WTC11 (cell line): ENCODE measurements around the gene DNAJB8. TPM values are rescaled to one million over a fixed set of nuclear protein-coding genes. Genes with fewer than 3 reads are reported as not detected.

ENCODE experiments used
- ATAC-seq: fragments of 200-7000 bp; cut with Tn5 transposase; 2 replicates; pipeline ENCODE4 v1.10.0; 2021; ENCODE audit warnings: mild to moderate bottlenecking, moderate library complexity
- CTCF ChIA-PET: fragments of 300-600 bp; sonication (Branson Sonifier 250); formaldehyde crosslinking; loops from one replicate; lab custom pipeline; 2021; ENCODE audit warnings: antibody characterized with exemption; lab: Charles Lee
- POLR2A ChIA-PET: fragments of 350-600 bp; sonication (Branson Sonifier 250); formaldehyde crosslinking; loops from one replicate; lab custom pipeline; 2021; ENCODE audit warnings: antibody characterized with exemption; lab: Charles Lee
- DNase-seq: peaks from one replicate; pipeline ENCODE4 v3.0.0; 2021; ENCODE audit warnings: low spot score
- H3K27ac Mint-ChIP-seq: 2 replicates; pipeline ENCODE4 v1.8.0; 2021; ENCODE audit warnings: mixed read lengths
- H3K27me3 Mint-ChIP-seq: 2 replicates; pipeline ENCODE4 v1.8.0; 2021; ENCODE audit warnings: low read depth, mild to moderate bottlenecking, moderate library complexity, mixed read lengths
- H3K36me3 Mint-ChIP-seq: 2 replicates; pipeline ENCODE4 v1.8.0; 2021; ENCODE audit warnings: mixed read lengths
- H3K4me1 Mint-ChIP-seq: 2 replicates; pipeline ENCODE4 v1.8.0; 2022; ENCODE audit warnings: mixed read lengths
- H3K4me3 Mint-ChIP-seq: 2 replicates; pipeline ENCODE4 v1.8.0; 2021; ENCODE audit warnings: mild to moderate bottlenecking, moderate library complexity, mixed read lengths
- H3K9me3 Mint-ChIP-seq: 2 replicates; pipeline ENCODE4 v1.8.0; 2021; ENCODE audit warnings: mixed read lengths
- CREB1 ChIP-seq: sonication (generic); formaldehyde crosslinking; IDR thresholded peaks from 2 replicates; pipeline ENCODE4 v1.8.0; 2023; ENCODE audit warnings: mild to moderate bottlenecking, missing genetic modification reagents
- ELF4 ChIP-seq: sonication (generic); formaldehyde crosslinking; IDR thresholded peaks from 2 replicates; pipeline ENCODE4 v1.8.1; 2022; ENCODE audit warnings: low read depth, mild to moderate bottlenecking, moderate library complexity, missing genetic modification reagents
- ETV6 ChIP-seq: sonication (generic); formaldehyde crosslinking; IDR thresholded peaks from 2 replicates; pipeline ENCODE4 v1.8.1; 2022; ENCODE audit warnings: mild to moderate bottlenecking, missing genetic modification reagents
- FOXJ3 ChIP-seq: sonication (generic); formaldehyde crosslinking; IDR thresholded peaks from 2 replicates; pipeline ENCODE4 v1.9.0; 2021; ENCODE audit warnings: missing genetic modification reagents, mild to moderate bottlenecking, borderline replicate concordance
- IRF2 ChIP-seq: sonication (generic); formaldehyde crosslinking; IDR thresholded peaks from 2 replicates; pipeline ENCODE4 v1.8.0; 2022; ENCODE audit warnings: low read depth, missing genetic modification reagents, borderline replicate concordance
- KAT7 ChIP-seq: sonication (generic); formaldehyde crosslinking; IDR thresholded peaks from 2 replicates; pipeline ENCODE4 v1.8.1; 2023; ENCODE audit warnings: missing genetic modification reagents, mild to moderate bottlenecking, borderline replicate concordance
- MYBL2 ChIP-seq: sonication (generic); formaldehyde crosslinking; IDR thresholded peaks from 2 replicates; pipeline ENCODE4 v1.8.1; 2023; ENCODE audit warnings: mild to moderate bottlenecking, moderate library complexity, missing genetic modification reagents
- NFE2L1 ChIP-seq: sonication (generic); formaldehyde crosslinking; IDR thresholded peaks from 2 replicates; pipeline ENCODE4 v1.8.1; 2023; ENCODE audit warnings: missing genetic modification reagents
- NFYB ChIP-seq: sonication (generic); formaldehyde crosslinking; conservative IDR thresholded peaks from 2 replicates; pipeline ENCODE4 v1.8.0; 2022; ENCODE audit warnings: low read depth, missing genetic modification reagents
- NR1H2 ChIP-seq: sonication (generic); formaldehyde crosslinking; IDR thresholded peaks from 2 replicates; pipeline ENCODE4 v1.9.0; 2021; ENCODE audit warnings: mild to moderate bottlenecking, moderate library complexity, missing genetic modification reagents
- NR2C2 ChIP-seq: sonication (generic); formaldehyde crosslinking; IDR thresholded peaks from 2 replicates; pipeline ENCODE4 v1.8.0; 2022; ENCODE audit warnings: mild to moderate bottlenecking, missing genetic modification reagents
- OVOL2 ChIP-seq: fragments of 250-450 bp; sonication (Bioruptor Pico); IDR thresholded peaks from 2 replicates; pipeline ENCODE4 v1.9.0; 2021; ENCODE audit warnings: mild to moderate bottlenecking, borderline replicate concordance
- TEAD1 ChIP-seq: sonication (generic); formaldehyde crosslinking; IDR thresholded peaks from 2 replicates; pipeline ENCODE4 v1.8.0; 2022; ENCODE audit warnings: mild to moderate bottlenecking, missing genetic modification reagents
- TP53 ChIP-seq: sonication (generic); formaldehyde crosslinking; IDR thresholded peaks from 2 replicates; pipeline ENCODE4 v1.8.1; 2023; ENCODE audit warnings: mild to moderate bottlenecking, missing genetic modification reagents
- total RNA-seq: library from RNA; stranded (reverse); gene quantifications from 3 replicates; pipeline ENCODE4 v1.2.3, GENCODE V29; 2021
- TF ChIP-seq, protein P1 (sequence below): sonication (generic); formaldehyde crosslinking; IDR thresholded peaks from 2 replicates; pipeline ENCODE4 v1.8.1; 2022; ENCODE audit warnings: missing genetic modification reagents, borderline replicate concordance
- TF ChIP-seq, protein P2 (sequence below): sonication (generic); formaldehyde crosslinking; conservative IDR thresholded peaks from 2 replicates; pipeline ENCODE4 v1.8.1; 2022; ENCODE audit warnings: mild to moderate bottlenecking, missing genetic modification reagents
- TF ChIP-seq, protein P3 (sequence below): sonication (generic); formaldehyde crosslinking; conservative IDR thresholded peaks from 2 replicates; pipeline ENCODE4 v1.8.1; 2023; ENCODE audit warnings: mild to moderate bottlenecking, low read depth, missing genetic modification reagents, moderate library complexity
- TF ChIP-seq, protein P4 (sequence below): sonication (generic); formaldehyde crosslinking; IDR thresholded peaks from 2 replicates; pipeline ENCODE4 v1.8.1; 2023; ENCODE audit warnings: mild to moderate bottlenecking, missing genetic modification reagents, borderline replicate concordance
- TF ChIP-seq, protein P5 (sequence below): sonication (generic); formaldehyde crosslinking; IDR thresholded peaks from 2 replicates; pipeline ENCODE4 v1.8.1; 2023; ENCODE audit warnings: mild to moderate bottlenecking, missing genetic modification reagents
- TF ChIP-seq, protein P6 (sequence below): fragments of 200-600 bp; IDR thresholded peaks from 2 replicates; pipeline ENCODE4 v1.8.0; 2022; ENCODE audit warnings: antibody characterized with exemption
- TF ChIP-seq, protein P7 (sequence below): sonication (generic); formaldehyde crosslinking; IDR thresholded peaks from 2 replicates; pipeline ENCODE4 v1.8.1; 2022; ENCODE audit warnings: mild to moderate bottlenecking, missing genetic modification reagents, moderate library complexity, borderline replicate concordance

The DNAJB8 gene
- total RNA-seq, 1 experiment from 2014 or later, result not detected

DNA sequence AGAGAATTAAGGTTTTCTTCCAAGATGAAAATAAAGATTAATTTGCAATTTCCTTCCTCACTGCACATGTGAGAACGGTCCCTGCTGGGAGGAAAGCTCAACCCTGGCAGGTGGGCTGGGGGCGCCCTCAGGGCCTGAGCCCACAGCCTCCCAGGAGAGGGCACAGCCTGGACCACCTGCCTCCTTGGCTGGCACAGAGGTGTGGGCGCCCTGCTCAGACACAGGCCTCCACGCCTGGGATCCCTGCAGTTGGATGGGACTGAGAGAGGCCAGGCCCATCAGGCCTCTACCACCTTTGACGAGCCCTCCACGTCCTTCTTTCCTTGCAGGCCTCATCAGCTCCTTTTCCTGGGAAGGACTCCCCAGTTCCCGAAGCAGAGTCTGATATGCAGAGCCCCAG lies 46.4 kb downstream of the DNAJB8 start:
- H3K27me3 Mint-ChIP-seq, result peaks cover 11% of the 10 kb centered on the region
- H3K4me3 Mint-ChIP-seq, result no peak overlapping the region
- peaks cover 4% of the 10 kb centered on the region for H3K4me1 Mint-ChIP-seq
- CTCF ChIA-PET, result interaction anchor here (1.2 to 1.5 kb wide), 2 partner anchors 61 to 194 kb away, joined by 3 to 4 read pairs; no protein-coding TSS in a partner anchor
- POLR2A ChIA-PET, result no interaction called here
- ATAC-seq, result no peak
- no peaks in the 10 kb centered on the region for H3K36me3 Mint-ChIP-seq
- no peak for DNase-seq
- peaks cover 5% of the 10 kb centered on the region for H3K9me3 Mint-ChIP-seq
- H3K27ac Mint-ChIP-seq, result no peak overlapping the region
- TF ChIP-seq, protein P1, sequence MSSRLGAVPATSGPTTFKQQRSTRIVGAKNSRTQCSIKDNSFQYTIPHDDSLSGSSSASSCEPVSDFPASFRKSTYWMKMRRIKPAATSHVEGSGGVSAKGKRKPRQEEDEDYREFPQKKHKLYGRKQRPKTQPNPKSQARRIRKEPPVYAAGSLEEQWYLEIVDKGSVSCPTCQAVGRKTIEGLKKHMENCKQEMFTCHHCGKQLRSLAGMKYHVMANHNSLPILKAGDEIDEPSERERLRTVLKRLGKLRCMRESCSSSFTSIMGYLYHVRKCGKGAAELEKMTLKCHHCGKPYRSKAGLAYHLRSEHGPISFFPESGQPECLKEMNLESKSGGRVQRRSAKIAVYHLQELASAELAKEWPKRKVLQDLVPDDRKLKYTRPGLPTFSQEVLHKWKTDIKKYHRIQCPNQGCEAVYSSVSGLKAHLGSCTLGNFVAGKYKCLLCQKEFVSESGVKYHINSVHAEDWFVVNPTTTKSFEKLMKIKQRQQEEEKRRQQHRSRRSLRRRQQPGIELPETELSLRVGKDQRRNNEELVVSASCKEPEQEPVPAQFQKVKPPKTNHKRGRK (CRISPR knock-in tag), result no peak
- TF ChIP-seq, protein P2, sequence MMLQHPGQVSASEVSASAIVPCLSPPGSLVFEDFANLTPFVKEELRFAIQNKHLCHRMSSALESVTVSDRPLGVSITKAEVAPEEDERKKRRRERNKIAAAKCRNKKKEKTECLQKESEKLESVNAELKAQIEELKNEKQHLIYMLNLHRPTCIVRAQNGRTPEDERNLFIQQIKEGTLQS (CRISPR knock-in tag), result no peak
- TF ChIP-seq, protein P3, sequence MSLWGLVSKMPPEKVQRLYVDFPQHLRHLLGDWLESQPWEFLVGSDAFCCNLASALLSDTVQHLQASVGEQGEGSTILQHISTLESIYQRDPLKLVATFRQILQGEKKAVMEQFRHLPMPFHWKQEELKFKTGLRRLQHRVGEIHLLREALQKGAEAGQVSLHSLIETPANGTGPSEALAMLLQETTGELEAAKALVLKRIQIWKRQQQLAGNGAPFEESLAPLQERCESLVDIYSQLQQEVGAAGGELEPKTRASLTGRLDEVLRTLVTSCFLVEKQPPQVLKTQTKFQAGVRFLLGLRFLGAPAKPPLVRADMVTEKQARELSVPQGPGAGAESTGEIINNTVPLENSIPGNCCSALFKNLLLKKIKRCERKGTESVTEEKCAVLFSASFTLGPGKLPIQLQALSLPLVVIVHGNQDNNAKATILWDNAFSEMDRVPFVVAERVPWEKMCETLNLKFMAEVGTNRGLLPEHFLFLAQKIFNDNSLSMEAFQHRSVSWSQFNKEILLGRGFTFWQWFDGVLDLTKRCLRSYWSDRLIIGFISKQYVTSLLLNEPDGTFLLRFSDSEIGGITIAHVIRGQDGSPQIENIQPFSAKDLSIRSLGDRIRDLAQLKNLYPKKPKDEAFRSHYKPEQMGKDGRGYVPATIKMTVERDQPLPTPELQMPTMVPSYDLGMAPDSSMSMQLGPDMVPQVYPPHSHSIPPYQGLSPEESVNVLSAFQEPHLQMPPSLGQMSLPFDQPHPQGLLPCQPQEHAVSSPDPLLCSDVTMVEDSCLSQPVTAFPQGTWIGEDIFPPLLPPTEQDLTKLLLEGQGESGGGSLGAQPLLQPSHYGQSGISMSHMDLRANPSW (CRISPR knock-in tag), result no peak
- TF ChIP-seq ELF4 (no peak), NFYB (no peak), ETV6 (CRISPR knock-in tag) (no peak), IRF2 (CRISPR knock-in tag) (no peak), NFE2L1 (no peak)
- TF ChIP-seq, protein P4, sequence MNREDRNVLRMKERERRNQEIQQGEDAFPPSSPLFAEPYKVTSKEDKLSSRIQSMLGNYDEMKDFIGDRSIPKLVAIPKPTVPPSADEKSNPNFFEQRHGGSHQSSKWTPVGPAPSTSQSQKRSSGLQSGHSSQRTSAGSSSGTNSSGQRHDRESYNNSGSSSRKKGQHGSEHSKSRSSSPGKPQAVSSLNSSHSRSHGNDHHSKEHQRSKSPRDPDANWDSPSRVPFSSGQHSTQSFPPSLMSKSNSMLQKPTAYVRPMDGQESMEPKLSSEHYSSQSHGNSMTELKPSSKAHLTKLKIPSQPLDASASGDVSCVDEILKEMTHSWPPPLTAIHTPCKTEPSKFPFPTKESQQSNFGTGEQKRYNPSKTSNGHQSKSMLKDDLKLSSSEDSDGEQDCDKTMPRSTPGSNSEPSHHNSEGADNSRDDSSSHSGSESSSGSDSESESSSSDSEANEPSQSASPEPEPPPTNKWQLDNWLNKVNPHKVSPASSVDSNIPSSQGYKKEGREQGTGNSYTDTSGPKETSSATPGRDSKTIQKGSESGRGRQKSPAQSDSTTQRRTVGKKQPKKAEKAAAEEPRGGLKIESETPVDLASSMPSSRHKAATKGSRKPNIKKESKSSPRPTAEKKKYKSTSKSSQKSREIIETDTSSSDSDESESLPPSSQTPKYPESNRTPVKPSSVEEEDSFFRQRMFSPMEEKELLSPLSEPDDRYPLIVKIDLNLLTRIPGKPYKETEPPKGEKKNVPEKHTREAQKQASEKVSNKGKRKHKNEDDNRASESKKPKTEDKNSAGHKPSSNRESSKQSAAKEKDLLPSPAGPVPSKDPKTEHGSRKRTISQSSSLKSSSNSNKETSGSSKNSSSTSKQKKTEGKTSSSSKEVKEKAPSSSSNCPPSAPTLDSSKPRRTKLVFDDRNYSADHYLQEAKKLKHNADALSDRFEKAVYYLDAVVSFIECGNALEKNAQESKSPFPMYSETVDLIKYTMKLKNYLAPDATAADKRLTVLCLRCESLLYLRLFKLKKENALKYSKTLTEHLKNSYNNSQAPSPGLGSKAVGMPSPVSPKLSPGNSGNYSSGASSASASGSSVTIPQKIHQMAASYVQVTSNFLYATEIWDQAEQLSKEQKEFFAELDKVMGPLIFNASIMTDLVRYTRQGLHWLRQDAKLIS (CRISPR knock-in tag), result no peak
- TF ChIP-seq, protein P5, sequence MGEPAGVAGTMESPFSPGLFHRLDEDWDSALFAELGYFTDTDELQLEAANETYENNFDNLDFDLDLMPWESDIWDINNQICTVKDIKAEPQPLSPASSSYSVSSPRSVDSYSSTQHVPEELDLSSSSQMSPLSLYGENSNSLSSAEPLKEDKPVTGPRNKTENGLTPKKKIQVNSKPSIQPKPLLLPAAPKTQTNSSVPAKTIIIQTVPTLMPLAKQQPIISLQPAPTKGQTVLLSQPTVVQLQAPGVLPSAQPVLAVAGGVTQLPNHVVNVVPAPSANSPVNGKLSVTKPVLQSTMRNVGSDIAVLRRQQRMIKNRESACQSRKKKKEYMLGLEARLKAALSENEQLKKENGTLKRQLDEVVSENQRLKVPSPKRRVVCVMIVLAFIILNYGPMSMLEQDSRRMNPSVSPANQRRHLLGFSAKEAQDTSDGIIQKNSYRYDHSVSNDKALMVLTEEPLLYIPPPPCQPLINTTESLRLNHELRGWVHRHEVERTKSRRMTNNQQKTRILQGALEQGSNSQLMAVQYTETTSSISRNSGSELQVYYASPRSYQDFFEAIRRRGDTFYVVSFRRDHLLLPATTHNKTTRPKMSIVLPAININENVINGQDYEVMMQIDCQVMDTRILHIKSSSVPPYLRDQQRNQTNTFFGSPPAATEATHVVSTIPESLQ (CRISPR knock-in tag), result no peak

DNA sequence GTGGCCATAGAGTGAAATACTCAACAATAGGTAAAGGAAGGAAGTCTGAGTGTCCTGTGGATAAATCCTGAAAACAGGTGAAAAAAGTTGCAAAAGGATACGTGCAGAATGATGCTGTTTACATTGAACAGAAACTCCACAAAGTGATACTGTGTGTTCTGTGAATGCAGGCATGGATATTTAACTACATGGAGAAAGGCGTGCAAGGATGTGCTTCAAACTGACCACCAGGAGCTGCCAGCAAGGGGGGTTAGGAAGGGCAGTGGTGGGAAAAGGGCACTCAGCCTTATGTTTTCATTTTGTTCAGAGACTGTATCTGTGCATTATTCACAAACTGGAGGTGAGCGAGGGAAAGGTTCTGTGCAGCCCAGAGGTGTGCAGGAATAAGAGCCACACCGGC lies 47.4 kb downstream of the DNAJB8 start:
- DNase-seq, result no peak
- Mint-ChIP-seq H3K36me3 (no peaks in the 10 kb centered on the region), H3K4me3 (no peak overlapping the region), H3K27ac (no peak overlapping the region), H3K4me1 (peaks cover 4% of the 10 kb centered on the region), H3K9me3 (peaks cover 5% of the 10 kb centered on the region), H3K27me3 (peaks cover 5% of the 10 kb centered on the region)
- ChIA-PET CTCF (interaction anchor here (1.2 kb wide), 1 partner anchor 193 kb away, joined by 3 read pairs; no protein-coding TSS in a partner anchor), POLR2A (no interaction called here)
- no peak for ATAC-seq
- no peak for TF ChIP-seq CREB1 (CRISPR knock-in tag)
- TF ChIP-seq NR2C2, result no peak
- TF ChIP-seq, protein P6, sequence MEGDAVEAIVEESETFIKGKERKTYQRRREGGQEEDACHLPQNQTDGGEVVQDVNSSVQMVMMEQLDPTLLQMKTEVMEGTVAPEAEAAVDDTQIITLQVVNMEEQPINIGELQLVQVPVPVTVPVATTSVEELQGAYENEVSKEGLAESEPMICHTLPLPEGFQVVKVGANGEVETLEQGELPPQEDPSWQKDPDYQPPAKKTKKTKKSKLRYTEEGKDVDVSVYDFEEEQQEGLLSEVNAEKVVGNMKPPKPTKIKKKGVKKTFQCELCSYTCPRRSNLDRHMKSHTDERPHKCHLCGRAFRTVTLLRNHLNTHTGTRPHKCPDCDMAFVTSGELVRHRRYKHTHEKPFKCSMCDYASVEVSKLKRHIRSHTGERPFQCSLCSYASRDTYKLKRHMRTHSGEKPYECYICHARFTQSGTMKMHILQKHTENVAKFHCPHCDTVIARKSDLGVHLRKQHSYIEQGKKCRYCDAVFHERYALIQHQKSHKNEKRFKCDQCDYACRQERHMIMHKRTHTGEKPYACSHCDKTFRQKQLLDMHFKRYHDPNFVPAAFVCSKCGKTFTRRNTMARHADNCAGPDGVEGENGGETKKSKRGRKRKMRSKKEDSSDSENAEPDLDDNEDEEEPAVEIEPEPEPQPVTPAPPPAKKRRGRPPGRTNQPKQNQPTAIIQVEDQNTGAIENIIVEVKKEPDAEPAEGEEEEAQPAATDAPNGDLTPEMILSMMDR, result no peak
- no peak for TF ChIP-seq TP53 (CRISPR knock-in tag)
- TF ChIP-seq, protein P7, sequence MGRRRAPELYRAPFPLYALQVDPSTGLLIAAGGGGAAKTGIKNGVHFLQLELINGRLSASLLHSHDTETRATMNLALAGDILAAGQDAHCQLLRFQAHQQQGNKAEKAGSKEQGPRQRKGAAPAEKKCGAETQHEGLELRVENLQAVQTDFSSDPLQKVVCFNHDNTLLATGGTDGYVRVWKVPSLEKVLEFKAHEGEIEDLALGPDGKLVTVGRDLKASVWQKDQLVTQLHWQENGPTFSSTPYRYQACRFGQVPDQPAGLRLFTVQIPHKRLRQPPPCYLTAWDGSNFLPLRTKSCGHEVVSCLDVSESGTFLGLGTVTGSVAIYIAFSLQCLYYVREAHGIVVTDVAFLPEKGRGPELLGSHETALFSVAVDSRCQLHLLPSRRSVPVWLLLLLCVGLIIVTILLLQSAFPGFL (CRISPR knock-in tag), result no peak
- no peak for TF ChIP-seq FOXJ3 (CRISPR knock-in tag)
- no peak for TF ChIP-seq MYBL2 (CRISPR knock-in tag)
- TF ChIP-seq TEAD1, result no peak
- no peak for TF ChIP-seq KAT7 (CRISPR knock-in tag)
- no peak for TF ChIP-seq IRF2 (CRISPR knock-in tag)
- no peak for TF ChIP-seq NFE2L1
- no peak for TF ChIP-seq NR1H2 (CRISPR knock-in tag)
- no peak for TF ChIP-seq OVOL2 (CRISPR knock-in tag)
